Panc1 (cell line): ENCODE data around the gene ZMYND10. TPM values are rescaled to one million over a fixed set of nuclear protein-coding genes. Genes with fewer than 3 reads are reported as not detected.
A peak's percentile ranks its signal among the peaks of the same experiment; 100 is the strongest.

Experiments
- ATAC-seq: fragments of 200-7000 bp; cut with Tn5 transposase; 2 replicates; pipeline ENCODE4 v1.9.1; 2020; ENCODE audit warnings: mild to moderate bottlenecking, moderate library complexity
- BruUV-seq: library from RNA; stranded (reverse); fragments of 400-500 nt; replicated peaks from 2 replicates; lab custom pipeline; 2021; lab: Mats Ljungman, UMichigan
- CTCF ChIA-PET: fragments of 300-600 bp; sonication (Branson Sonifier 250); formaldehyde crosslinking; loops from one replicate; lab custom pipeline; 2022; ENCODE audit warnings: antibody characterized with exemption; lab: Charles Lee
- POLR2A ChIA-PET: fragments of 300-600 bp; sonication (Branson Sonifier 250); formaldehyde crosslinking; loops from one replicate; lab custom pipeline; 2022; ENCODE audit warnings: antibody characterized with exemption; lab: Charles Lee
- DNase-seq: peaks from one replicate; pipeline ENCODE4 v3.0.0-alpha.2; 2010; ENCODE audit warnings: low read depth, low spot score
- H3K27ac ChIP-seq: 2 replicates; pipeline ENCODE4 v1.5.1; 2011; ENCODE audit warnings: mild to moderate bottlenecking, low read length, inconsistent platforms
- H3K27me3 ChIP-seq: fragments of 200-500 bp; sonication (Bioruptor generic); 2 replicates; pipeline ENCODE4 v1.6.0; 2014; ENCODE audit warnings: low read length, inconsistent platforms; ENCODE audit not compliant: control insufficient read depth, insufficient read depth
- H3K36me3 ChIP-seq: fragments of 200-500 bp; sonication (Bioruptor generic); 2 replicates; pipeline ENCODE4 v1.5.1; 2014; ENCODE audit warnings: inconsistent platforms, mild to moderate bottlenecking, low read length, moderate library complexity; ENCODE audit not compliant: control insufficient read depth, insufficient read depth
- H3K4me1 ChIP-seq: 2 replicates; pipeline ENCODE4 v1.5.1; 2011; ENCODE audit warnings: inconsistent platforms, mild to moderate bottlenecking, low read length, moderate library complexity; ENCODE audit not compliant: control insufficient read depth, insufficient read depth
- H3K4me3 ChIP-seq, 2 experiments: 2 replicates each; pipeline ENCODE4 v1.5.1; 2011 to 2012; ENCODE audit warnings: low read depth in 2 of 2, low read length in 2 of 2, mild to moderate bottlenecking in 2 of 2, inconsistent platforms in 1 of 2, moderate library complexity in 1 of 2
- H3K9me3 ChIP-seq: fragments of 200-500 bp; sonication (Bioruptor generic); 2 replicates; pipeline ENCODE4 v1.5.1; 2014; ENCODE audit warnings: low read depth, mild to moderate bottlenecking, inconsistent platforms, low read length, moderate library complexity; ENCODE audit not compliant: control insufficient read depth, insufficient read depth
- POLR2AphosphoS5 ChIP-seq: IDR thresholded peaks from 2 replicates; pipeline ENCODE4 v1.6.1; 2012; ENCODE audit warnings: mild to moderate bottlenecking, low read depth, low read length, moderate library complexity
- SIN3A ChIP-seq: IDR thresholded peaks from 2 replicates; pipeline ENCODE4 v1.6.1; 2012; ENCODE audit warnings: low read depth, mild to moderate bottlenecking, low read length, moderate library complexity, borderline replicate concordance; ENCODE audit not compliant: insufficient read depth
- TCF7L2 ChIP-seq: IDR thresholded peaks from 2 replicates; pipeline ENCODE4 v1.6.1; 2011; ENCODE audit warnings: mild to moderate bottlenecking, low read depth, low read length, inconsistent platforms
- in situ Hi-C: cut with HindIII; loops from 2 replicates; pipeline ENCODE4 v1.10.0; 2016; ENCODE audit warnings: low sequenced_read_pairs, low pct_unique_long_range_greater_than_20kb
- intact Hi-C: fragments of 100-400 bp; cut with micrococcal nuclease; formaldehyde crosslinking; loops from one replicate; pipeline ENCODE4 v1.10.0; 2022; ENCODE audit not compliant: unreplicated experiment
- total RNA-seq: library from RNA; stranded (reverse); gene quantifications from one replicate; pipeline ENCODE4 v1.2.1, GENCODE V29; 2021; ENCODE audit not compliant: unreplicated experiment
- TF ChIP-seq, protein P1 (sequence below), 2 experiments: IDR thresholded peaks; 2 replicates each; pipeline ENCODE4 v1.6.1; 2011 to 2012; ENCODE audit warnings: low read depth in 2 of 2, control low read depth in 1 of 2, low read length in 1 of 2, mild to moderate bottlenecking in 1 of 2, moderate library complexity in 1 of 2; ENCODE audit not compliant: insufficient read depth in 1 of 2
- TF ChIP-seq, protein P2 (sequence below): fragments of 450-650 bp; IDR thresholded peaks from 2 replicates; pipeline ENCODE4 v1.5.1; 2017; ENCODE audit warnings: mild to moderate bottlenecking

The ZMYND10 gene
- total RNA-seq, 1 experiment from 2014 or later = 3.6 TPM

DNA sequence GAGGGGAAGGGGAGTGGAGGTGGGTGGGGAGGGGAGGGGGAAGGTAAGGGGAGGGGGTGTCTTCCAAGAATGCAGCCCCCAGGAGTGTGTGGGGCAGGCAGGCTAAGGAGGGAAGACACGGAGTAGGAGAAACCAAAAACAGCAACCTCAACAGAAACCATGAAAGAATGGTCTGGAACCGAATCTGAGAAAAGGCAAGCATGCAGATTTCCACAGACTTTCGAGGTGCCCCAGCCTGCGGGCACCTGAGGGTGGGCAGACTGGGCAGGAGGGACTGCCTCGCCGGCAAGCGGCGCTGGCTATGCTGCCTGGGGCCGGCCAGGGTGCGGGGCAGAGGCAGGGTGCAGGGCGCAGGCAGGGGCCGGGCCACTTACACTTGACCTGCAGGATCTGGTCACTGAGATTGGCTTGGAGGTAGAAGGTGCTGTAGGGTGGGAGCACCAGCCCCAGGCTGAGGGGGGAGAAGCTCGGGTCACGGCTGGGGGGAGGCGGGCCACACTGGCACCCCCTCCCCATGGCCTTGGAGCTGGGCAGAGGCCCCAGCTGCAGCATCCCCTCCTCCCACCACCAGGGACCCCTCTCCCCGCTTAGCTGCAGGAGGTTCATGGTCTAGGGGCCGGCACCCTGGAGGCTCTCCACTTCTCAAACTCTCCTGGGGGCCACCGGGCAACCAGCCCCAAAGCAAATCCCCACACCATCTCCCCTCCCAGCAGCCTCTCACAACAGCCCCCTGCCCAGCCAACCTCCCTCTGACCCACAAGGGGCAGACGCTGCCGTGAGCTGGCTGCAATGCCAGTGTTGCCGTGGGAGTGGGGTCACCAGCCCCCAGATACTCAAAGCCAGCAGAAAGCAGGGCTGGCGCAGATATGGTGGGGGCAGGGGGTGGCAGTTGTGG, 29.1 kb upstream of the ZMYND10 start:
- Histone ChIP-seq H3K27me3 (no peaks in the 10 kb centered on the region), H3K27ac (no peak overlapping the region), H3K4me1 (no peaks in the 10 kb centered on the region; the same call in 1 of the 2 replicates), H3K36me3 (no peaks in the 10 kb centered on the region), H3K4me3 (no peak overlapping the region), H3K9me3 (no peaks in the 10 kb centered on the region)
- intact Hi-C loops (loop anchor here (10.0 kb wide), 1 partner anchor 170 kb away; no protein-coding TSS in a partner anchor), in situ Hi-C loops (no loop called here)
- DNase-seq (no peak), ATAC-seq (peak; percentile 55; the same call in 1 of the 2 replicates)
- TF ChIP-seq, protein P1, sequence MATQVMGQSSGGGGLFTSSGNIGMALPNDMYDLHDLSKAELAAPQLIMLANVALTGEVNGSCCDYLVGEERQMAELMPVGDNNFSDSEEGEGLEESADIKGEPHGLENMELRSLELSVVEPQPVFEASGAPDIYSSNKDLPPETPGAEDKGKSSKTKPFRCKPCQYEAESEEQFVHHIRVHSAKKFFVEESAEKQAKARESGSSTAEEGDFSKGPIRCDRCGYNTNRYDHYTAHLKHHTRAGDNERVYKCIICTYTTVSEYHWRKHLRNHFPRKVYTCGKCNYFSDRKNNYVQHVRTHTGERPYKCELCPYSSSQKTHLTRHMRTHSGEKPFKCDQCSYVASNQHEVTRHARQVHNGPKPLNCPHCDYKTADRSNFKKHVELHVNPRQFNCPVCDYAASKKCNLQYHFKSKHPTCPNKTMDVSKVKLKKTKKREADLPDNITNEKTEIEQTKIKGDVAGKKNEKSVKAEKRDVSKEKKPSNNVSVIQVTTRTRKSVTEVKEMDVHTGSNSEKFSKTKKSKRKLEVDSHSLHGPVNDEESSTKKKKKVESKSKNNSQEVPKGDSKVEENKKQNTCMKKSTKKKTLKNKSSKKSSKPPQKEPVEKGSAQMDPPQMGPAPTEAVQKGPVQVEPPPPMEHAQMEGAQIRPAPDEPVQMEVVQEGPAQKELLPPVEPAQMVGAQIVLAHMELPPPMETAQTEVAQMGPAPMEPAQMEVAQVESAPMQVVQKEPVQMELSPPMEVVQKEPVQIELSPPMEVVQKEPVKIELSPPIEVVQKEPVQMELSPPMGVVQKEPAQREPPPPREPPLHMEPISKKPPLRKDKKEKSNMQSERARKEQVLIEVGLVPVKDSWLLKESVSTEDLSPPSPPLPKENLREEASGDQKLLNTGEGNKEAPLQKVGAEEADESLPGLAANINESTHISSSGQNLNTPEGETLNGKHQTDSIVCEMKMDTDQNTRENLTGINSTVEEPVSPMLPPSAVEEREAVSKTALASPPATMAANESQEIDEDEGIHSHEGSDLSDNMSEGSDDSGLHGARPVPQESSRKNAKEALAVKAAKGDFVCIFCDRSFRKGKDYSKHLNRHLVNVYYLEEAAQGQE (IDR thresholded peaks at IDR 0.05; ENCODE audit: insufficient read depth in 1 of 2, low read depth in 2 of 2, low read length in 1 of 2) = no peak
- TF ChIP-seq POLR2AphosphoS5 (no peak), TCF7L2 (no peak), SIN3A (no peak)
- TF ChIP-seq, protein P2, sequence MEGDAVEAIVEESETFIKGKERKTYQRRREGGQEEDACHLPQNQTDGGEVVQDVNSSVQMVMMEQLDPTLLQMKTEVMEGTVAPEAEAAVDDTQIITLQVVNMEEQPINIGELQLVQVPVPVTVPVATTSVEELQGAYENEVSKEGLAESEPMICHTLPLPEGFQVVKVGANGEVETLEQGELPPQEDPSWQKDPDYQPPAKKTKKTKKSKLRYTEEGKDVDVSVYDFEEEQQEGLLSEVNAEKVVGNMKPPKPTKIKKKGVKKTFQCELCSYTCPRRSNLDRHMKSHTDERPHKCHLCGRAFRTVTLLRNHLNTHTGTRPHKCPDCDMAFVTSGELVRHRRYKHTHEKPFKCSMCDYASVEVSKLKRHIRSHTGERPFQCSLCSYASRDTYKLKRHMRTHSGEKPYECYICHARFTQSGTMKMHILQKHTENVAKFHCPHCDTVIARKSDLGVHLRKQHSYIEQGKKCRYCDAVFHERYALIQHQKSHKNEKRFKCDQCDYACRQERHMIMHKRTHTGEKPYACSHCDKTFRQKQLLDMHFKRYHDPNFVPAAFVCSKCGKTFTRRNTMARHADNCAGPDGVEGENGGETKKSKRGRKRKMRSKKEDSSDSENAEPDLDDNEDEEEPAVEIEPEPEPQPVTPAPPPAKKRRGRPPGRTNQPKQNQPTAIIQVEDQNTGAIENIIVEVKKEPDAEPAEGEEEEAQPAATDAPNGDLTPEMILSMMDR = no peak
- CTCF ChIA-PET = no interaction called here
- BruUV-seq = no TSS peak
- POLR2A ChIA-PET = no interaction called here

DNA sequence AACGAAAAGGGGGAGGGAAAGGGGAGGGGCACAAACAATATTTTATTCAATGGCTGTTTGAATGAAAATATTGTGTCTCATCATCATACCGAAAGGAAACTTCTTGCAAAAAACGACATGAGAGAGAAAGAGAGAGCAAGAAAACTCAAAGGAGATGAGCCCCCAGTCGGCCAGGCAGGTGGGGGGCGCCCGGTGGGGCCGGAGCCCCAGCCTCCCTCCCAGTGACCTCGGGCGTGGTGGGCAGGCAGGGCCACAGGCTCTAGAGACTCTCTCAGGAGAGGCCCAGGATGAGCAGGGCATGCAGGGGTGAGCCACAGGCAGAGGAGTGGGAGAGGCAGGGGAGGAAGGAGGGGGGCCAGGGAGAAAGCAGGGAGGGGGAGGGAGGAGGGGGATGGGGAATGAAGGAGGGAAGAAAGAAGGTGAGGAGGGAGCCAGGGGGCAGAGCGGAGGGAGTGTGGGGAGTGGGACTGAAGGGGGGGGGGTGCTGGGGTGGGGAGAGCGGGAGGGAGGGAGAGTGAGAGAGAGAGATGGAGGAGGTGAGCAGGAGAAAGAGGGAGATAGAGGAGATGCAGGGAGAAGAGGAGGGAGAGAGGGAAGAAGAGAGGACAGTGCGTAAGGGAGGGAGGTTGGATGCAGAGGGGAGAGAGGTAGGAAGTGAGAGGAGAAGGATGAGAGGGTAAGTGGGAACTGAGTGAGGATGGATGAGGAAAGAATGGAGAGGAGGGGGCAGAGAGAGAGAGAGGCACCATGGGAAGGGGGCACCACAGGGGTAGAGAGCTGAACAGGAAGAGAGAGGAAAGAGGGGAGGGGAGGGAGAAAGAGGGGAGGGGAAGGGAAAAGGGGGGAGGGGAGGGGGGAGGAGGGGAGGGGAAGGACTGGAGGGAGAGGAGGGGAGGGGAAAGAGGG, 27.9 kb upstream of the ZMYND10 start:
- POLR2A ChIA-PET = no interaction called here

More for the DNA sequence above, 27.9 kb upstream of the ZMYND10 start:
- H3K36me3 ChIP-seq = no peaks in the 10 kb centered on the region
- TF ChIP-seq POLR2AphosphoS5 (no peak), TCF7L2 (no peak), SIN3A (no peak)
- TF ChIP-seq, protein P2 = no peak
- TF ChIP-seq, protein P1 (IDR thresholded peaks at IDR 0.05; ENCODE audit: insufficient read depth in 1 of 2, low read depth in 2 of 2, low read length in 1 of 2) = no peak
- H3K27ac ChIP-seq = no peak overlapping the region
- BruUV-seq = no TSS peak
- no peaks in the 10 kb centered on the region; the same call in 1 of the 2 replicates for H3K4me1 ChIP-seq
- intact Hi-C loops (loop anchor here (10.0 kb wide), 1 partner anchor 171 kb away; no protein-coding TSS in a partner anchor), in situ Hi-C loops (no loop called here)
- no peak overlapping the region for H3K4me3 ChIP-seq
- no peaks in the 10 kb centered on the region for H3K27me3 ChIP-seq
- DNase-seq (no peak), ATAC-seq (no peak)
- CTCF ChIA-PET = no interaction called here
- no peaks in the 10 kb centered on the region for H3K9me3 ChIP-seq
